ENCODE data around the gene STX16.
A peak's percentile ranks its signal among the peaks of the same experiment; 100 is the strongest.

STX16 gene

GRCh38 chr20:58697867-58698703 is 47.0 kb downstream of the STX16 start:
- no peak for DNase-seq

GRCh38 chr20:58698741-58699622 is 47.9 kb downstream of the STX16 start:
- no peak for DNase-seq
- ATAC-seq: no peak

More at GRCh38 chr20:58697867-58698703, 47.0 kb downstream of the STX16 start:
- ATAC-seq: no peak

- DNase-seq: no peak
- ATAC-seq: no peak
Measured at GRCh38 chr20:58699623-58700107, 48.6 kb downstream of the STX16 start.

GRCh38 chr20:58700121-58700821 is 49.2 kb downstream of the STX16 start:
- DNase-seq: no peak

GRCh38 chr20:58700823-58701222 is 49.7 kb downstream of the STX16 start:
- ATAC-seq: no peak
- no peak for DNase-seq

More at GRCh38 chr20:58700121-58700821, 49.2 kb downstream of the STX16 start:
- ATAC-seq: peak; percentile 63

- no peak for ATAC-seq
Measured at GRCh38 chr20:58701431-58702160, 50.5 kb downstream of the STX16 start.

GRCh38 chr20:58702161-58702510 is 51.1 kb downstream of the STX16 start:
- ATAC-seq (no peak), DNase-seq (no peak)

More at GRCh38 chr20:58701431-58702160, 50.5 kb downstream of the STX16 start:
- DNase-seq: no peak

GRCh38 chr20:58702859-58703648 is 52.0 kb downstream of the STX16 start:
- peak; percentile 4 for DNase-seq
- no peak for ATAC-seq

GRCh38 chr20:58703765-58704371 is 52.8 kb downstream of the STX16 start:
- ATAC-seq (no peak), DNase-seq (peak; percentile 0)

- DNase-seq (peak; percentile 1), ATAC-seq (no peak)
Measured at GRCh38 chr20:58705208-58705926, 54.3 kb downstream of the STX16 start.

GRCh38 chr20:58706150-58706892 is 55.2 kb downstream of the STX16 start:
- no peak for ATAC-seq

GRCh38 chr20:58706975-58707681 is 56.0 kb downstream of the STX16 start:
- DNase-seq (peak; percentile 0), ATAC-seq (no peak)

More at GRCh38 chr20:58706150-58706892, 55.2 kb downstream of the STX16 start:
- no peak for DNase-seq

- ATAC-seq (no peak), DNase-seq (no peak)
Measured at GRCh38 chr20:58707770-58708169, 56.7 kb downstream of the STX16 start.

- no peak for DNase-seq
- ATAC-seq: no peak
Measured at GRCh38 chr20:58708246-58708931, 57.3 kb downstream of the STX16 start.

GRCh38 chr20:58709013-58709702 is 58.1 kb downstream of the STX16 start:
- ATAC-seq (no peak), DNase-seq (no peak)

GRCh38 chr20:58709703-58710039 is 58.6 kb downstream of the STX16 start:
- ATAC-seq (no peak), DNase-seq (no peak)

All from stimulated activated naive CD8-positive, alpha-beta T cell treated with anti-CD3 and anti-CD28 coated beads, Interleukin-15, Interleukin-2, amounts not matched to agents 100 U/mL and 50 U/mL, for 24 hours (primary cell).